Measurements from ENCODE around the gene ZNF324. TPM values are rescaled to one million over a fixed set of nuclear protein-coding genes. Genes with fewer than 3 reads are reported as not detected.
A peak's percentile ranks its signal among the peaks of the same experiment; 100 is the strongest.

The ZNF324 gene
- total RNA-seq, 1 donor from 2014 or later = 10.0 TPM

- no peaks in the 10 kb centered on the region for H3K27me3 ChIP-seq (ENCODE audit: low read depth)
- no peak for DNase-seq
- intact Hi-C loops (cut with DNase I) = no loop called here
- peaks cover 45% of the 10 kb centered on the region for H3K4me1 ChIP-seq
- H3K9me3 ChIP-seq = no peaks in the 10 kb centered on the region
- H3K4me3 ChIP-seq = no peak overlapping the region
- no peak for ATAC-seq
- no peak overlapping the region for H3K27ac ChIP-seq
- H3K36me3 ChIP-seq = peaks cover 20% of the 10 kb centered on the region
- TF ChIP-seq CTCF (IDR thresholded peaks at IDR 0.05) = no peak
Measured at GRCh38 chr19:58515259-58515658, 48.4 kb downstream of the ZNF324 start.

DNA sequence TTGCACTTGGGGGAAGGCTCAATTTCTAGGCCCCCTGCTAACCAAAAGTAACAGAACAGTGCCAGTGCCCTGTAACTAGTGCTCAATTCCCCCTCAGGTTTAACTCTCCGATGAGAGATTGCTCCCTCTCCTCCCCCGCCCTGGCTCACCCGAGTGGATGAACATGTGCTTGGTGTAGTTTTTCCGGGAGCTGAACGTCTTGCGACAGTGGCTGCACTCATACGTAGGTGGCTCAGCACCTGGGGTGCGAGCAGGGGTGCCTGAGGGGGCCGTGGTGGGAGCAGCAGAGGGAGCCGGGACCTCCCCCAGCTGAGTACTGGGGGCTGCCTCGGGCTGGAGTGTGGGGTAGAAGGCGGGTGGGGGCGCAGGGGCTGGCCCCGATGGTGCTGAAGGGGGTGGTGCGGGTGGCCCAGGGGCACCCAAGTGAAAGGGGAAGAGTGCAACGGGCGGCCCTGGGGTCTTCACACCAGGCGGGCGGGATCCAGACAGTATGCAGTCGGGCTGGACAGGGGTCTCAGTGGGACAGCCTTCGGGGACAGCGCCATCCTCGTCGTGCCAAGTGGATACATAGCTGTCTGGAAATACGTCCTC, 49.5 kb downstream of the ZNF324 start:
- H3K27ac ChIP-seq = no peak overlapping the region
- intact Hi-C loops (cut with DNase I) = no loop called here
- peaks cover 50% of the 10 kb centered on the region for H3K4me1 ChIP-seq
- H3K4me3 ChIP-seq = no peak overlapping the region
- no peak for DNase-seq
- no peak for ATAC-seq
- no peaks in the 10 kb centered on the region for H3K9me3 ChIP-seq
- H3K27me3 ChIP-seq (ENCODE audit: low read depth) = no peaks in the 10 kb centered on the region
- TF ChIP-seq CTCF (IDR thresholded peaks at IDR 0.05) = no peak
- H3K36me3 ChIP-seq = peaks cover 20% of the 10 kb centered on the region

GRCh38 chr19:58516964-58517833, 50.3 kb downstream of the ZNF324 start:
- TF ChIP-seq CTCF (IDR thresholded peaks at IDR 0.05) = no peak
- H3K4me1 ChIP-seq = peaks cover 50% of the 10 kb centered on the region
- H3K36me3 ChIP-seq = peaks cover 20% of the 10 kb centered on the region
- no peak overlapping the region for H3K27ac ChIP-seq
- no peaks in the 10 kb centered on the region for H3K27me3 ChIP-seq (ENCODE audit: low read depth)
- no peak overlapping the region for H3K4me3 ChIP-seq
- ATAC-seq (no peak), DNase-seq (peak; percentile 50)
- intact Hi-C loops (cut with DNase I) = no loop called here
- no peaks in the 10 kb centered on the region for H3K9me3 ChIP-seq

GRCh38 chr19:58518256-58519086, 51.6 kb downstream of the ZNF324 start:
- DNase-seq (peak; percentile 56), ATAC-seq (no peak)
- intact Hi-C loops (cut with DNase I) = no loop called here

More at GRCh38 chr19:58518256-58519086, 51.6 kb downstream of the ZNF324 start:
- TF ChIP-seq CTCF (IDR thresholded peaks at IDR 0.05) = no peak
- peaks cover 49% of the 10 kb centered on the region for H3K4me1 ChIP-seq
- H3K27ac ChIP-seq = peak overlapping the region; percentile 98
- peak overlapping the region; percentile 97 for H3K4me3 ChIP-seq
- H3K9me3 ChIP-seq = no peaks in the 10 kb centered on the region
- H3K36me3 ChIP-seq = peaks cover 20% of the 10 kb centered on the region
- H3K27me3 ChIP-seq (ENCODE audit: low read depth) = no peaks in the 10 kb centered on the region
